ENCODE results near the gene GNG7.
"Not testable (repeated sequence)": the region's sequence is repeated elsewhere in the genome, so short reads cannot be mapped to it uniquely, and the experiment has no call there.

GNG7 gene

DNA sequence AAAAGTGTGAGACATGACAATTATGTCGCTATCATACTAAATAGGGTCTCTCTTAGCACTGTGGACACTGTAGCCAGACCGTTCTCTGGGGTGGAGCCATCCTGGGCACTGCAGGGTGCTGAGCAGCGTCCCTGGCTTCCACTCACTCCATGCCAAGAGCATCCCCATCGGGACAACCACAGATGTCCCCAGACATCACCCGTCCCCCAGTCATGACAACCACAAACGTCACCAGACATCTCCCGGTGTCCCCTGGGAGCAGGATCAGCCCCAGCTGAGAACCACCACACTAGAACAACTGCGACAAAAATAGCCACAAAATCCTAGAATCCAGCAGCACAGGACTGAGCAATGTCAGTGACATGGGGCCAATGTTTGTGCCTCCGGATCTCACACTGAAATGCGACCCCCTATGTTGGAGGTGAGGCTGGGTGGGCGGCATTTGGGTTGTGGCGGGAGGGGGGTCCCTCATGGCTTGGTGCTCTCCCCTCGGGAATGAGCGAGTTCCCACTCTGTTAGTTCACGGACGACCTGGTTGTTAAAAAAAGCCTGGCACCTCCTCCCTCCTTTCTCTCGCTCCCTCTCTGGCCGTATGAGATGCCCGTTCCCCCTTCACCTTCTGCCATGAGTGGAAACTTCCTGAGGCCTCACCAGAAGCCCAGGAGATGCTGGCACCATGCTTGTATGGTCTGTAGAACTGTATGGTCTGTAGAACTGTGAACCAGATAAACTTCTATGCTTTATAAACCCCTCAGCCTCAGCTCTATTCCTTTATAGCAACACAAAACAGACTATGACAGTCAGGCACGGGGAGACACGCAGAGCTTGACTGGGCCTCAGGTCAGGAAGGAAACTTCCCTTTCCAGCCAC, 132.7 kb downstream of the GNG7 start:
- DNase-seq (ENCODE audit: insufficient read length) (no peak), FAIRE-seq (no peak)
- TF ChIP-seq POLR2A (IDR thresholded peaks at IDR 0.05; ENCODE audit: low read depth, low read length) (no peak), POLR2AphosphoS5 (IDR thresholded peaks at IDR 0.05; ENCODE audit: low read depth, low read length) (no peak), TAF1 (IDR thresholded peaks at IDR 0.05; ENCODE audit: borderline replicate concordance, low read depth, low read length) (no peak)

DNA sequence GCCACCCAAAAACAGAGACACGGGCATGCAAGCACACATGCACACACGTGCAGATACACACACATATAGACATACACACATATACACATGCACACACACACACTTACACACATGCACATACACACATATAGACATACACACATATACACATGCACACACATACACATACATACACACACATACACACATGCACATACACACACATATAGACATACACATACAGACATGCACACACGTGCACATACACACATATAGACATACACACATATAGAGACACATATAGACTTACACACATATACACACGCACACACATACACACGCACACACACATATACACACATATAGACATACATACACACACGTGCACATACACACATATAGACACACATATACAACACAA, 134.5 kb downstream of the GNG7 start:
- TF ChIP-seq POLR2AphosphoS5 (IDR thresholded peaks at IDR 0.05; ENCODE audit: low read depth, low read length) (no peak), POLR2A (IDR thresholded peaks at IDR 0.05; ENCODE audit: low read depth, low read length) (no peak), TAF1 (IDR thresholded peaks at IDR 0.05; ENCODE audit: borderline replicate concordance, low read depth, low read length) (no peak)
- peak; percentile 63 for FAIRE-seq

DNA sequence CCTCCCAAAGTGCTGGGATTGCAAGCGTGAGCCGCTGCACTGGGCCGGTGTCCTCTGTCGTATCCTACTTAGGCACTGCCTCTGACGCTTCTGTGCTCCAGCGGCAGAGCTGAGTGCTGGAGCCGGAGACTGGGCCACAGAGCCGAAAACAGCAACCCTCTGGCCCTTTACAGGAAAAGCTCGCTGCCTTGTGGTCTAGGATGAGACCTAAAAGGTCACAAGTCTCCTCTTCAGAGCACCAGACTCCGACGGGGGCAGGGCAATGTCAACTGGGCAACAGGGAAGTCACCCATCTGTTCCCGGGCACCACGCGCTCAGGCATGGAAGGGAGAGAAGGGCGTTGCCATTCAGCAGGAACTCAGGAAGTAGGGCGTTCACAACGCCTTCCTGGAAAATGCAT, 134.9 kb downstream of the GNG7 start:
- TF ChIP-seq POLR2AphosphoS5 (IDR thresholded peaks at IDR 0.05; ENCODE audit: low read depth, low read length) (no peak), POLR2A (IDR thresholded peaks at IDR 0.05; ENCODE audit: low read depth, low read length) (no peak), TAF1 (IDR thresholded peaks at IDR 0.05; ENCODE audit: borderline replicate concordance, low read depth, low read length) (no peak)
- DNase-seq (ENCODE audit: insufficient read length) = no peak
- FAIRE-seq = no peak

More for the DNA sequence above, 134.5 kb downstream of the GNG7 start:
- DNase-seq (ENCODE audit: insufficient read length) = no peak

GRCh38 chr19:2563546-2563945, 138.9 kb downstream of the GNG7 start:
- peak; percentile 33 for FAIRE-seq
- not testable (repeated sequence) for DNase-seq (ENCODE audit: insufficient read length)

DNA sequence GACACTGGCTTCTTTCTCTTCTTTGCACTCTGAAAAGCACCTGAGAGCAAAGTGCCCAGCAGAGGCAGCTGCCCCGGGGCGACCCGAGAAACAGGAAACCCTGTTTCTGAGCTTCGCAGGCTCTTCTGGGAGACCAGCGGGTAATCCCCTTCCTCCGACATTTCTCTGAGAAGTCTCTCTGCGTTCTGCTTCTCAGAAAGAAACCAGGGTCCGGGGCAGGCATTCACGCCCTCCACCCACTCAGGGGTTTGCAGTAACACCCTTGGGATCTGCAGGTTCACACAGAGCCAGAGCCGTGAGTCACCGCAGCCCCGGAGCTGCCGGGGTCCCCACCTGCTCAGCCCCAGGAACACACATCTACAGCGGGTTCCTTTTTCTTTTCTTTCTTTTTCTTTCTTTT, 140.6 kb downstream of the GNG7 start:
- TF ChIP-seq POLR2A (IDR thresholded peaks at IDR 0.05; ENCODE audit: low read depth, low read length) (0 out of 2 replicates have a peak, but pooled peaks have one; percentile 33), TAF1 (IDR thresholded peaks at IDR 0.05; ENCODE audit: borderline replicate concordance, low read depth, low read length) (no peak), POLR2AphosphoS5 (IDR thresholded peaks at IDR 0.05; ENCODE audit: low read depth, low read length) (0 out of 2 replicates have a peak, but pooled peaks have one; percentile 55)
- FAIRE-seq = no peak
- peak; percentile 66 for DNase-seq (ENCODE audit: insufficient read length)

DNA sequence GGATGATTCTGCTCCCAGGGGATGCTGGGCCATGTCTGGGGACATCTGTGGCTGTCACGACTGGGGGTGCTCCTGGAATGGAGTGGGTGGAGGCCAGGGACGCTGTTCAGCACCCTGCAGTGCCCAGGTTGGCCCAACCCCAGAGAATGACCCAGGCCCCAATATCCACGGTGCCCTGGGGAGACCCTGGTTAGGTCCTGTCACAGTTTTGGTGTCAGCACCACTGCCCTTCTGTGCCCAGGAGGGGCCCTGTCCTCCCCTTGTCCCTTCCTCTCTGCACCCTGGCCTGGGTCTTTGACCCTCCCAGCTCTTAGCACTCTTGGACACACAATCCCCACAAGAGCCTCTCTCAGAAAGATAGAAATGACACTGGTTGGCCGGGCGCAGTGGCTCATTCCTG, 141.3 kb downstream of the GNG7 start:
- DNase-seq (ENCODE audit: insufficient read length) = no peak
- TF ChIP-seq TAF1 (IDR thresholded peaks at IDR 0.05; ENCODE audit: borderline replicate concordance, low read depth, low read length) (no peak), POLR2A (IDR thresholded peaks at IDR 0.05; ENCODE audit: low read depth, low read length) (no peak), POLR2AphosphoS5 (IDR thresholded peaks at IDR 0.05; ENCODE audit: low read depth, low read length) (no peak)
- FAIRE-seq = peak; percentile 48

DNA sequence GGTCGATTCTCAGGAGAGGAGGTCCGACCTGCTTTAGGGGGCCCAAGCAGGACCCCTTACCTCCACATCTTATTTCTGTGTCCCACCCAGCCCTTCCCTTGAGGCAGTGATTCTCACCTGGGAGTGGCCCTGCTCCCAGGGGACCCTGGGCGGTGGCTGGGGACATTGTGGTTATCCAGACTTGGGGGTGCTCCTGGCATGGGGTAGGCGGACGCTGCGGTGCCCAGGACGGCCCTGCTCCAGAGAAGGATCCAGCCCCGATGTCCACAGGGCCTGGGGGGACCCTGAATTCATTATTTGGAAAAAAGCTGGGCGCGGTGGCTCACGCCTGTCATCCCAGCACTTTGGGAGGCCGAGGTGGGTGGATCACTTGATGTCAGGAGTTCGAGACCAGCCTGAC, 142.1 kb downstream of the GNG7 start:
- TF ChIP-seq POLR2A (IDR thresholded peaks at IDR 0.05; ENCODE audit: low read depth, low read length) = no peak
- TF ChIP-seq POLR2AphosphoS5 (IDR thresholded peaks at IDR 0.05; ENCODE audit: low read depth, low read length) = no peak
- TF ChIP-seq TAF1 (IDR thresholded peaks at IDR 0.05; ENCODE audit: borderline replicate concordance, low read depth, low read length) = no peak
- FAIRE-seq = no peak
- no peak for DNase-seq (ENCODE audit: insufficient read length)

GRCh38 chr19:2558543-2558942, 144.0 kb downstream of the GNG7 start:
- no peak for FAIRE-seq
- TF ChIP-seq TAF1 (IDR thresholded peaks at IDR 0.05; ENCODE audit: borderline replicate concordance, low read depth, low read length) (no peak), POLR2A (IDR thresholded peaks at IDR 0.05; ENCODE audit: low read depth, low read length) (no peak), POLR2AphosphoS5 (IDR thresholded peaks at IDR 0.05; ENCODE audit: low read depth, low read length) (no peak)
- no peak for DNase-seq (ENCODE audit: insufficient read length)

GRCh38 chr19:2558131-2558530, 144.4 kb downstream of the GNG7 start:
- FAIRE-seq; DNase-seq (ENCODE audit: insufficient read length): not testable (repeated sequence)

DNA sequence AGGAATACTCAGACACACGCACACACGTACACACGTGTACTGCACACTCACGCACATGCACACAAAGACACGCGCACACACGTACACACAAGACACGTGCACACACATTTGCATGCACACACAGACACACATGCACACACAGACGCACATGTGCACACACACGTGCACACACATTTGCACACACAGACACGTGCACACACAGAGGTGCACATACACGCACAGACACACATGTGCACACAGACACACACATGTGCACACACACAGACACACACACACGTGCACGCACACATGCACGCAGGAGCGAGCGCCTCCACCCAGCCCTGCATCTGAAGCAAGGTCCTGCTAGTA, 145.4 kb downstream of the GNG7 start:
- TF ChIP-seq POLR2AphosphoS5 (IDR thresholded peaks at IDR 0.05; ENCODE audit: low read depth, low read length) (no peak; the same call in 1 of the 2 replicates), POLR2A (IDR thresholded peaks at IDR 0.05; ENCODE audit: low read depth, low read length) (no peak), TAF1 (IDR thresholded peaks at IDR 0.05; ENCODE audit: borderline replicate concordance, low read depth, low read length) (no peak)
- FAIRE-seq = no peak
- no peak for DNase-seq (ENCODE audit: insufficient read length)

DNA sequence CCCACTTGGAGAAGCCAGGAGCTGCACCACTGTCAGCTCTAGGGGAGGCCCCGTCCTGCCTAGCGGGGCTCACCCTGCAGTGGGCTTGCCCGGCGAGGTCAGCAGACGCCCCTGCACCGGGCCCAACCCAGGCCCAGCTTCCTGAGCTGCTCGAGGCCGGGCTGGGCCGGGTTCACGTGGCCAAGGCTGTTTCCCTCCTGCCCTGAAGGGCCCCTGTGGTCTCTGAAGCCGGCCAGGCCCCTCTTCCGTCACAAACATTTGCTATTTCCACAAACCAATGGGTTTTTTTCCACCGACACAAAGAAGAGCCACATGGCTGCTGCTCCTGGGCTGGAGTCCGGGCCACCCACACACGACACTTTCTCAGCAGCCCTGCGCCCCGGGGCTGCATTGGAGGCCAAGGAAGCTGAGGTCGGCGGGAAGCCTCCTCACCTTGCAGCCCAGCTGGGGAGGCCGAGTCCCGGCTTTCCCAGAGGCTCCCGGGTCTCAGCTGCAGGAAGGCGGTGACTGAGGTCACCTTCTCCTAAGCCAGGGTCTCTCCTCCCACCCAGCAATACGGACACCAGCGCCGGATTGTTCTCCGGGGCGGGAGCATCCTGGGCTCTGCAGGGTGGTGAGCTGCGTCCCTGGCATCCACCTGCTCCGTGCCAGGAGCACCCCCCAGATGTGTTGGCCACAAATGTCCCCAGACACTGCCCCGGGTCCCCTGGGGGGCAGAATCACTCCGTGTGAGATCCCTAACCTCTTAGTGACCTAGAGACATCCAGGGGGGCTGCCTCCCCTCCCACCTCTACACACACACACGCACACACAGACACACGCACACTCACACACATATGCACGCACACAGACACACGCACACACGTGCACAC, 146.0 kb downstream of the GNG7 start:
- TF ChIP-seq TAF1 (IDR thresholded peaks at IDR 0.05; ENCODE audit: borderline replicate concordance, low read depth, low read length) = no peak
- TF ChIP-seq POLR2A (IDR thresholded peaks at IDR 0.05; ENCODE audit: low read depth, low read length) = no peak
- TF ChIP-seq POLR2AphosphoS5 (IDR thresholded peaks at IDR 0.05; ENCODE audit: low read depth, low read length) = no peak
- no peak for FAIRE-seq
- DNase-seq (ENCODE audit: insufficient read length) = no peak
